Measurements from ENCODE around the gene SF1. TPM values are rescaled to one million over a fixed set of nuclear protein-coding genes. Genes with fewer than 3 reads are reported as not detected.

SF1 gene
- total and polyA plus RNA-seq, 8 donors = 99.8 to 181 (median 137) TPM

DNA sequence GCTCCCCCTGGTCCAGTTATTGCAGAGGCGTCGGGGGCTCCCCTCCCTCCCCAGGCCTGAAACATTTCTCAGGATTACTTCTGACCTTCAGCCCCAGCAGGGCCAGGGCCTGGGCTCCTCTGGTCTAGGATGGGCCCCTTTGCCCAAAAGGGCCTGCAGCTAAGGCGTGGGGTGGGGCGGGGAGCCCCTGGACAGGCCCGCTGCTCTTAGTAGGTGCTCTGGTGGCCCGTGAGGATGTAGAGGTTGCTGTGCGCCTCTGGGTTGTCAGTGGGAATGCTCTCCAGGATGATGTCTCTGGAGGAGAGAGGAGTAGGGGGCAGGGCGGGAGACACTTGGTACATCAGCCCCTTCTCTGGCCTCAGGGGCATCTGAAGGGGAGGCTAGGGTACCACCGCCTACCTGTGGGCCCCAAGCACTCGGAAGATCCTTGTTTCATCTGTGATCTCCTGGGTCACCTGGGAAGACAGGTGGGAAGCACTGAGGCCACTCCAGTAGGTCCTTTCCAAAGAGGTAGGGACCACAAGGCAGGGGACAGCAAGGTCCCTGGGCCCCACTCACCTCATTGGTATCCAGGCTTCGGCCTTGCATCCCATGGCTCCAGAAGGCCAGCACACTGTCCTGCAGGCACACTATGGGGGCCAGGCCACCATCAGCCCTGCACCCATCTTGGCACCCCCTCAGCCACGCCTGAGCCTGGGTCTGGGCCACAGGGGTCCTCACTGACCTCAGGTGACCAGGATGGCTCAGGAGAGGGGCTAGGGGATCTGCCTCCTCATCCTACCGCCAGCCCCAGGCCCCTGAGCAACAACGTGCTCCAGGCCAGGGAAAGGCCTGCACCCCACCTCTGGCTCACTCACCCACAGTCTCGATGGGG, 11.2 kb upstream of the SF1 start:
- peak in 2 of 6 donors; percentile 25 to 52 for DNase-seq
- intact Hi-C loops (cut with DNase I) = loop anchor here in 2 of 3 donors (10.0 kb wide), 1 partner anchor 105 kb away; no protein-coding TSS in a partner anchor
- no peak for ATAC-seq
- no peaks in the 10 kb centered on the region for H3K27me3 ChIP-seq
- H3K4me1 ChIP-seq = no peaks in the 10 kb centered on the region
- TF ChIP-seq, protein P1, sequence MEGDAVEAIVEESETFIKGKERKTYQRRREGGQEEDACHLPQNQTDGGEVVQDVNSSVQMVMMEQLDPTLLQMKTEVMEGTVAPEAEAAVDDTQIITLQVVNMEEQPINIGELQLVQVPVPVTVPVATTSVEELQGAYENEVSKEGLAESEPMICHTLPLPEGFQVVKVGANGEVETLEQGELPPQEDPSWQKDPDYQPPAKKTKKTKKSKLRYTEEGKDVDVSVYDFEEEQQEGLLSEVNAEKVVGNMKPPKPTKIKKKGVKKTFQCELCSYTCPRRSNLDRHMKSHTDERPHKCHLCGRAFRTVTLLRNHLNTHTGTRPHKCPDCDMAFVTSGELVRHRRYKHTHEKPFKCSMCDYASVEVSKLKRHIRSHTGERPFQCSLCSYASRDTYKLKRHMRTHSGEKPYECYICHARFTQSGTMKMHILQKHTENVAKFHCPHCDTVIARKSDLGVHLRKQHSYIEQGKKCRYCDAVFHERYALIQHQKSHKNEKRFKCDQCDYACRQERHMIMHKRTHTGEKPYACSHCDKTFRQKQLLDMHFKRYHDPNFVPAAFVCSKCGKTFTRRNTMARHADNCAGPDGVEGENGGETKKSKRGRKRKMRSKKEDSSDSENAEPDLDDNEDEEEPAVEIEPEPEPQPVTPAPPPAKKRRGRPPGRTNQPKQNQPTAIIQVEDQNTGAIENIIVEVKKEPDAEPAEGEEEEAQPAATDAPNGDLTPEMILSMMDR (IDR thresholded peaks at IDR 0.05) = no peak
- H3K36me3 ChIP-seq = no peaks in the 10 kb centered on the region
- 88 to 89% methylated on average over 15 of the region's 15 CpGs for WGBS, 2 donors
- H3K9me3 ChIP-seq = no peaks in the 10 kb centered on the region
- no peak for FAIRE-seq
- no peak overlapping the region for H3K4me3 ChIP-seq
- no peak overlapping the region for H3K27ac ChIP-seq

DNA sequence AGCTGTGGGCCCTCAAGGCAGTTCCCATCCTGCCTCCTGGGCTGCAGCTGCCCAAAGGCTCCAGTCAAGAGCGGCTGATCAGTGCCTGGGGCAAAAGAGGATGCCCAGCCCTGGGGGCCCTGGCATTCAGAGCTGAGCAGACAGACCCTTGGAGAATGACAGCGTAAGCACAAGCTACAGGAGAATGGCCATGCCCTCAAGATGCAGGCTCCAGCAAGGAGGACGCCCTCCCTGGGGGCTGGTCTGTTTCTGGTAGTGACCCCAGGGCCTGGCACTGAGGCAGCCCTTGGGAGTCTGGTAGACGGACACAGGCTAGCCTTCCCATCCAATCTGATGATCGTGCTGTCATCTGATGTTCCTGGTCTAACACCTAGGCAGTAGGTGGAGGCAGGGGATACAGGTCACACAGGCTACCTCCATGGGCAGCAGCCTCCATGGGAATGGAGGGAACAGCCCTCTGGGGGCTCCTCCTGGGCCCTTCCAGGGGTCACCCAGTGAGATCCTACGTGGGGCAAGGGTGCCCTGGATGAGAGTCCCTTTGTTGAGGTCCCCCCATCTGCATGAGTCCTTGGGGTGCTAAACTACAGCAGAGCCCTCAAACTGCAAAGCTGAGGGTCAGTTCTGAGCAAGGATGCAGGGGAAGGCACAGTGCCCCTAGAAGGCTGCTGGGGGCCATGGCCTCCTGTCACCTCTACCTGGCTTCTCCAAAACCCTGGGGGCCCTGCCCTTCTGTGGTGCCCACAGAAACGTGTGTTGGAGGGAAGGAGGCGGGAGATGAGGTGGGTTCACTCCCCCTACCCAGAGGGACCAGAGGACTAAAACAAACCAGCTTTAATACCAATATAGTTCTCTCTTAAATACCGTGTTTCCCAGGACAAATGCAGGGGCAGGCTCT, 10.2 kb upstream of the SF1 start:
- Histone ChIP-seq H3K36me3 (no peaks in the 10 kb centered on the region), H3K4me1 (no peaks in the 10 kb centered on the region), H3K27me3 (no peaks in the 10 kb centered on the region), H3K27ac (no peak overlapping the region), H3K4me3 (no peak overlapping the region), H3K9me3 (no peaks in the 10 kb centered on the region)
- 84 to 85% methylated on average over 9 of the region's 9 CpGs for WGBS, 2 donors
- intact Hi-C loops (cut with DNase I) = loop anchor here in 1 of 3 donors (10.0 kb wide), 1 partner anchor 106 kb away; no protein-coding TSS in a partner anchor
- TF ChIP-seq, protein P1 (IDR thresholded peaks at IDR 0.05) = no peak
- DNase-seq (peak in 1 of 6 donors; percentile 23), ATAC-seq (no peak), FAIRE-seq (no peak)

DNA sequence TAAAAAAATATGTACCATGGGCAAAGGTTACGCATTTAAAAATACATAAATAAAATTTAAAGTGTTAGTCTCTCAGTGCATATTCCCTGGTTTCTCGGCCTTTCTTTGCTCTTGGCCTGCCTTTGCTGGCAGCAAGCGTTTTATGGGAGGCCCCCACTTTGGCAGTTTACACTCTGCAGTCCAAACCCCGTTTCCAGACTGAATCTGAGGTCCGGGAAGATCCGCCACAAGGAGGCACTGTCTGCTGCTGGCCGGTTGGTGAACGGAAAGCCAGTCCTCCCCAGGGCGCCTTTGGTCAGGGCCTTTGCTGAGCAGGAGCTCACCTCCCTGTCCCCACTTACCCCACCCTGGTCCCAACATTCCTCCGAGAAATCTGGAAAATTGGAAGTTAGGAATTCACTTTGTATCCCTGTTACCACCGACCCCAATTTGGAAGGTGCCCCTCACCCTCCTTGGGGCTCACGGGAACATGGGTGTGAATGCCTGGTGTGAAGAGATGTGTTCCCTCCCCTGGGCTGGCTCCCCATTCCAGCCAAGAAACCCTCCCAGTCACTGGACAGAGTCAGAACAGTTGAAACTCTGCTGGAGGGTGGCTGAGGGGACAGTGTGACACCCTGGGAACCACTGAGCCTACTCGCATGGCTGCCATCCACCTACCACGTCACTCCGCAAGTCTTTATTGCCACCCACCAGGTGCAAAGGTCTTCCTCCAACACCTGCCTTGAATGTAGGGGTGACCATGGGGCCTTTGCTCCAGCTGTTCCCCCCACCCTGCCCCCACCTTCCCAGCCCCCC, 9.4 kb upstream of the SF1 start:
- no peaks in the 10 kb centered on the region for H3K9me3 ChIP-seq
- no peak overlapping the region for H3K4me3 ChIP-seq
- H3K27me3 ChIP-seq = no peaks in the 10 kb centered on the region
- ATAC-seq = peak; percentile 74 to 93 (median 86)
- H3K4me1 ChIP-seq = no peaks in the 10 kb centered on the region
- intact Hi-C loops (cut with DNase I) = loop anchor here in 1 of 3 donors (10.0 kb wide), 1 partner anchor 107 kb away; no protein-coding TSS in a partner anchor
- no peaks in the 10 kb centered on the region for H3K36me3 ChIP-seq
- DNase-seq = peak; percentile 58 to 81 (median 67)
- no peak overlapping the region for H3K27ac ChIP-seq
- FAIRE-seq = no peak
- TF ChIP-seq, protein P1 (IDR thresholded peaks at IDR 0.05) = peak; percentile 41 to 63 (median 50)
- WGBS, 2 donors = 40 to 42% methylated on average over 15 of the region's 15 CpGs

DNA sequence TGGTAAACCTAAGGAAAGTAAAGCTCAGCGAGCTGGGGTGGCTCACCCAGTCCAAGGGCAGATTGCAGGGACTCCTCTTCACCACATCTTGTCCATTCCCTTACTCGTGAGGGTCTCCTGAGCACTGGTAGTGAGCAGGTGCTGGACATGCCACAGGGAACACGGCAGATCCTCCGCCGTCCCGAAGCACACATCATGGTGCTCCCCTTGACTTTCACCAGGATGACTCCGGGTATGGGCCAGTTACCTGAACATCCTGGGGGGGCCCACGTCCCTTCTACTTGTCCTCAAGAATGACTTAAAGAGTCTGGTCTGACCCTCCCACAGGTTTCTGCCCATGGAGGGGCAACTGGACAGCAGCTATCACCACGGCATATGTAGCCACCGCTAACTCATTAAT, 8.0 kb upstream of the SF1 start:
- Histone ChIP-seq H3K36me3 (no peaks in the 10 kb centered on the region), H3K27me3 (no peaks in the 10 kb centered on the region), H3K27ac (no peak overlapping the region), H3K4me3 (no peak overlapping the region), H3K9me3 (no peaks in the 10 kb centered on the region), H3K4me1 (no peaks in the 10 kb centered on the region)
- intact Hi-C loops (cut with DNase I) = loop anchor here in 1 of 3 donors (10.0 kb wide), 1 partner anchor 108 kb away; no protein-coding TSS in a partner anchor
- ATAC-seq (no peak), DNase-seq (peak in 2 of 6 donors; percentile 15 to 44), FAIRE-seq (no peak)
- WGBS, 2 donors = 85 to 88% methylated on average over 10 of the region's 10 CpGs
- TF ChIP-seq, protein P1 (IDR thresholded peaks at IDR 0.05) = no peak
